ENCODE results near the gene DCC.
A peak's percentile ranks its signal among the peaks of the same experiment; 100 is the strongest.

- no peak for TF ChIP-seq CTCF (conservative IDR thresholded peaks at IDR 0.05; ENCODE audit: low read depth, low read length)
- no peak for TF ChIP-seq EZH2 (IDR thresholded peaks at IDR 0.05; ENCODE audit: low read length, unreplicated experiment)
- TF ChIP-seq EZH2phosphoT487 (IDR thresholded peaks at IDR 0.05; ENCODE audit: borderline replicate concordance, low read length) = 0 out of 2 replicates have a peak, but pooled peaks have one; percentile 23
Observed at GRCh38 chr18:52340406-52341102, 557 bp downstream of the DCC start.

Measured in PC-3 (cell line).